HepG2 (cell line): Measurements from ENCODE around the gene SLC22A31. TPM values are rescaled to one million over a fixed set of nuclear protein-coding genes. Genes with fewer than 3 reads are reported as not detected.

ENCODE experiments used
- AGO2 ChIP-seq: fragments of 200-400 bp; formaldehyde crosslinking; optimal IDR thresholded peaks from 2 replicates; pipeline ENCODE3; 2017; ENCODE audit warnings: mild to moderate bottlenecking, low read depth, low read length, moderate library complexity
- KLF16 ChIP-seq, 2 experiments: sonication (generic) in 1 of 2; formaldehyde crosslinking in 1 of 2; IDR thresholded peaks; 2 replicates each; pipeline versions ENCODE4 v1.6.1 to v1.8.0; 2016 to 2023; ENCODE audit warnings: missing genetic modification reagents in 2 of 2, missing compliant biosample characterization in 1 of 2
- MEIS1 ChIP-seq: sonication (generic); formaldehyde crosslinking; IDR thresholded peaks from 2 replicates; pipeline ENCODE4 v1.9.0; 2021; ENCODE audit warnings: mild to moderate bottlenecking, missing genetic modification reagents, moderate library complexity, borderline replicate concordance
- NCOA5 ChIP-seq: sonication (generic); formaldehyde crosslinking; IDR thresholded peaks from 2 replicates; pipeline ENCODE4 v1.4.0; 2020; ENCODE audit warnings: missing genetic modification reagents
- NFE2 ChIP-seq: sonication (generic); formaldehyde crosslinking; IDR thresholded peaks from 2 replicates; pipeline ENCODE4 v1.4.0; 2020; ENCODE audit warnings: missing genetic modification reagents
- NONO ChIP-seq, 2 experiments: fragments of 450-650 bp in 1 of 2; sonication (generic) in 1 of 2; formaldehyde crosslinking in 1 of 2; IDR thresholded peaks in 1 of 2; conservative IDR thresholded peaks in 1 of 2; 2 replicates each; pipeline versions ENCODE4 v1.6.1 to v1.8.0; 2017 to 2022; ENCODE audit warnings: mild to moderate bottlenecking in 1 of 2, missing genetic modification reagents in 1 of 2, moderate library complexity in 1 of 2
- PAWR ChIP-seq: sonication (generic); formaldehyde crosslinking; IDR thresholded peaks from 2 replicates; pipeline ENCODE4 v1.4.0; 2020; ENCODE audit warnings: missing genetic modification reagents, mild to moderate bottlenecking, borderline replicate concordance
- SNAI1 ChIP-seq: sonication (generic); formaldehyde crosslinking; IDR thresholded peaks from 2 replicates; pipeline ENCODE4 v1.5.0; 2020; ENCODE audit warnings: mild to moderate bottlenecking, missing genetic modification reagents, borderline replicate concordance
- YEATS2 ChIP-seq: sonication (generic); formaldehyde crosslinking; IDR thresholded peaks from 2 replicates; pipeline ENCODE4 v1.4.0; 2020; ENCODE audit warnings: missing genetic modification reagents, borderline replicate concordance
- ZNF547 ChIP-seq: sonication (generic); formaldehyde crosslinking; IDR thresholded peaks from 2 replicates; pipeline ENCODE4 v1.5.1; 2020; ENCODE audit warnings: mild to moderate bottlenecking, missing genetic modification reagents
- ZNF709 ChIP-seq: sonication (generic); formaldehyde crosslinking; IDR thresholded peaks from 2 replicates; pipeline ENCODE4 v1.5.0; 2020; ENCODE audit warnings: mild to moderate bottlenecking, missing genetic modification reagents
- ZNF766 ChIP-seq: sonication (generic); formaldehyde crosslinking; IDR thresholded peaks from 2 replicates; pipeline ENCODE4 v1.5.0; 2020; ENCODE audit warnings: missing genetic modification reagents, borderline replicate concordance
- ZZZ3 ChIP-seq: sonication (generic); formaldehyde crosslinking; IDR thresholded peaks from 2 replicates; pipeline ENCODE4 v1.4.0; 2020; ENCODE audit warnings: missing genetic modification reagents, mild to moderate bottlenecking, borderline replicate concordance
- polyA plus RNA-seq, 8 experiments: library from polyadenylated mRNA; depleted of rRNA in 3 of 8; stranded (reverse) in 7 of 8; unstranded in 1 of 8; fragments of >200 nt; fragmentation: Illumina TruSeq in 4 of 8; extraction: Trizol in 4 of 8; gene quantifications; 2 replicates each; pipeline versions ENCODE4 v1.2.1 to v1.2.3, GENCODE V29; 2011 to 2016; ENCODE audit warnings: low read depth in 4 of 8, missing spikeins in 1 of 8, mixed read lengths in 1 of 8; ENCODE audit not compliant: insufficient read depth in 1 of 8
- total RNA-seq, 5 experiments: library from RNA; depleted of rRNA; stranded (reverse); fragments of >200 nt; fragmentation: Illumina TruSeq; extraction: Trizol; gene quantifications; 2 replicates each; pipeline ENCODE4 v1.2.3, GENCODE V29; 2016; ENCODE audit warnings: low read depth in 1 of 5
- TF ChIP-seq, protein P1 (sequence below): sonication (generic); formaldehyde crosslinking; IDR thresholded peaks from 2 replicates; pipeline ENCODE4 v1.4.0; 2020; ENCODE audit warnings: missing genetic modification reagents
- TF ChIP-seq, protein P2 (sequence below): sonication (generic); formaldehyde crosslinking; IDR thresholded peaks from 2 replicates; pipeline ENCODE4 v1.4.0; 2020; ENCODE audit warnings: missing genetic modification reagents
- TF ChIP-seq, protein P3 (sequence below): sonication (generic); formaldehyde crosslinking; IDR thresholded peaks from 2 replicates; pipeline ENCODE4 v1.4.0; 2020; ENCODE audit warnings: missing genetic modification reagents, mild to moderate bottlenecking, borderline replicate concordance
- TF ChIP-seq, protein P4 (sequence below): sonication (generic); formaldehyde crosslinking; IDR thresholded peaks from 2 replicates; pipeline ENCODE4 v1.8.1; 2023; ENCODE audit warnings: mild to moderate bottlenecking, missing genetic modification reagents, borderline replicate concordance
- TF ChIP-seq, protein P5 (sequence below): sonication (generic); formaldehyde crosslinking; conservative IDR thresholded peaks from 2 replicates; pipeline ENCODE4 v1.8.1; 2023; ENCODE audit warnings: missing genetic modification reagents
- TF ChIP-seq, protein P6 (sequence below): sonication (generic); formaldehyde crosslinking; IDR thresholded peaks from 2 replicates; pipeline ENCODE4 v1.8.0; 2022; ENCODE audit warnings: mild to moderate bottlenecking, missing genetic modification reagents, borderline replicate concordance

SLC22A31 gene
- total and polyA plus RNA-seq, 2 of the 13 experiments (the other 11 are each of a cell fraction or from before 2014, with no cell fraction given) = 67.3 to 83.3 TPM

DNA sequence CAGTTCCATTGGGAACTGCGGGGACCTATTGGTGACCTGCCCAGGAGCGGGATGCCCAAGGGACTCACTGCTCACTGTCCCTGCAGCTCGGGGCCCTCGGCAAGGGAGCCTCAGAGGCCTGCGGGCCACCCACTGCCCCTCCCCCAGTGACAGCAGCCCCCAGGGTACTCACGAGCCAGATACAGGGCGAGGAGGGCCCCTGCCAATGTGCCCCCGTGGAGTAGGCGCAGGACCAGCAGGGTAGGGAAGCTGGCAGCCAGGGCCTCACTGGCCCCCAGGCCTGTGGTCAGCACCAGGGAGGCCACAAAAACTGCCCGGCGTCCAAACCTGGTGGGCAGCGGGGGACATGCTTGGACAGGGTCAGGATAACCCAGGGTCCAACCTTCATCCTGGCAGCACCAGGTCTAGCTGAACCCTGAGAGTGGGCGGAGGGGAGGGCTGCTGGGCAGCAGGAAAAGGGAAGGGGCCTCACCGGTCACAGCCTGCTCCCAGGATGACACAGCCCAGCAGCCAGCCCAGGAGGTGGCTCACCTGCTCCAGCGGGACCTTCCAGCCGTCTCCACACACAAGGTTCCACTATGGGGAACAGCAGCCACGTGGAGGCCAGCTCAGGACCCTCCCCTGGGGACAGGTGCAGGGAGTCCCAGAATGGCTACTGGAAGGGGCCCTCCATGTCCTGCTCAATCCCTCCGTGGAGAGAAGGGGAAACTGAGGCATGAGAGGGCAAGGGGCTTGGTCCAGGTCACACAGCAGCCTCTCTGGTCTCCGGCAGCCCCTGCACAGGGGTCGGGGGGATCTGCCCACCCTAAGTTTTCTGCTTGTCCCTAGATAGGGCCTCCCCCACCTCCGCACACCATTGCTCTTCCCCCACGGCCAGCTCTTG is 855 bp downstream of the SLC22A31 start (continued):
- TF ChIP-seq, protein P1, sequence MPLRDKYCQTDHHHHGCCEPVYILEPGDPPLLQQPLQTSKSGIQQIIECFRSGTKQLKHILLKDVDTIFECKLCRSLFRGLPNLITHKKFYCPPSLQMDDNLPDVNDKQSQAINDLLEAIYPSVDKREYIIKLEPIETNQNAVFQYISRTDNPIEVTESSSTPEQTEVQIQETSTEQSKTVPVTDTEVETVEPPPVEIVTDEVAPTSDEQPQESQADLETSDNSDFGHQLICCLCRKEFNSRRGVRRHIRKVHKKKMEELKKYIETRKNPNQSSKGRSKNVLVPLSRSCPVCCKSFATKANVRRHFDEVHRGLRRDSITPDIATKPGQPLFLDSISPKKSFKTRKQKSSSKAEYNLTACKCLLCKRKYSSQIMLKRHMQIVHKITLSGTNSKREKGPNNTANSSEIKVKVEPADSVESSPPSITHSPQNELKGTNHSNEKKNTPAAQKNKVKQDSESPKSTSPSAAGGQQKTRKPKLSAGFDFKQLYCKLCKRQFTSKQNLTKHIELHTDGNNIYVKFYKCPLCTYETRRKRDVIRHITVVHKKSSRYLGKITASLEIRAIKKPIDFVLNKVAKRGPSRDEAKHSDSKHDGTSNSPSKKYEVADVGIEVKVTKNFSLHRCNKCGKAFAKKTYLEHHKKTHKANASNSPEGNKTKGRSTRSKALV (CRISPR knock-in tag) = no peak
- TF ChIP-seq ZNF547 (CRISPR knock-in tag) (peak; percentile 57; the same call in 1 of the 2 replicates), MEIS1 (CRISPR knock-in tag) (no peak; the same call in 1 of the 2 replicates), PAWR (CRISPR knock-in tag) (no peak), SNAI1 (CRISPR knock-in tag) (peak; percentile 28; the same call in 1 of the 2 replicates), YEATS2 (CRISPR knock-in tag) (no peak), AGO2 (peak; percentile 75), KLF16 (CRISPR knock-in tag; IDR thresholded peaks at IDR 0.05) (no peak), NONO (IDR thresholded peaks at IDR 0.05) (no peak), NONO (CRISPR knock-in tag; conservative IDR thresholded peaks at IDR 0.05) (peak; percentile 28; the same call in 1 of the 2 replicates), NFE2 (CRISPR knock-in tag) (no peak; the same call in 1 of the 2 replicates), ZNF709 (CRISPR knock-in tag) (no peak), NCOA5 (0 out of 2 replicates have a peak, but pooled peaks have one; percentile 43), ZNF766 (CRISPR knock-in tag) (no peak), ZZZ3 (CRISPR knock-in tag) (no peak)
- TF ChIP-seq, protein P2, sequence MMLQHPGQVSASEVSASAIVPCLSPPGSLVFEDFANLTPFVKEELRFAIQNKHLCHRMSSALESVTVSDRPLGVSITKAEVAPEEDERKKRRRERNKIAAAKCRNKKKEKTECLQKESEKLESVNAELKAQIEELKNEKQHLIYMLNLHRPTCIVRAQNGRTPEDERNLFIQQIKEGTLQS (CRISPR knock-in tag) = no peak
- TF ChIP-seq, protein P3, sequence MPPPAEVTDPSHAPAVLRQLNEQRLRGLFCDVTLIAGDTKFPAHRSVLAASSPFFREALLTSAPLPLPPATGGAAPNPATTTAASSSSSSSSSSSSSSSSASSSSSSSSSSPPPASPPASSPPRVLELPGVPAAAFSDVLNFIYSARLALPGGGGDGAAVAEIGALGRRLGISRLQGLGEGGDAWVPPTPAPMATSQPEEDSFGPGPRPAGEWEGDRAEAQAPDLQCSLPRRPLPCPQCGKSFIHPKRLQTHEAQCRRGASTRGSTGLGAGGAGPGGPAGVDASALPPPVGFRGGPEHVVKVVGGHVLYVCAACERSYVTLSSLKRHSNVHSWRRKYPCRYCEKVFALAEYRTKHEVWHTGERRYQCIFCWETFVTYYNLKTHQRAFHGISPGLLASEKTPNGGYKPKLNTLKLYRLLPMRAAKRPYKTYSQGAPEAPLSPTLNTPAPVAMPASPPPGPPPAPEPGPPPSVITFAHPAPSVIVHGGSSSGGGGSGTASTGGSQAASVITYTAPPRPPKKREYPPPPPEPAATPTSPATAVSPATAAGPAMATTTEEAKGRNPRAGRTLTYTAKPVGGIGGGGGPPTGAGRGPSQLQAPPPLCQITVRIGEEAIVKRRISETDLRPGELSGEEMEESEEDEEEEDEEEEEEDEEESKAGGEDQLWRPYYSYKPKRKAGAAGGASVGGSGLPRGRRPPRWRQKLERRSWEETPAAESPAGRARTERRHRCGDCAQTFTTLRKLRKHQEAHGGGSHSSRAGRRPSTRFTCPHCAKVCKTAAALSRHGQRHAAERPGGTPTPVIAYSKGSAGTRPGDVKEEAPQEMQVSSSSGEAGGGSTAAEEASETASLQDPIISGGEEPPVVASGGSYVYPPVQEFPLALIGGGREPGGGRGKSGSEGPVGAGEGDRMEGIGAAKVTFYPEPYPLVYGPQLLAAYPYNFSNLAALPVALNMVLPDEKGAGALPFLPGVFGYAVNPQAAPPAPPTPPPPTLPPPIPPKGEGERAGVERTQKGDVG (CRISPR knock-in tag) = no peak
- TF ChIP-seq, protein P4, sequence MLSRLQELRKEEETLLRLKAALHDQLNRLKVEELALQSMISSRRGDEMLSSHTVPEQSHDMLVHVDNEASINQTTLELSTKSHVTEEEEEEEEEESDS (CRISPR knock-in tag) = no peak
- TF ChIP-seq, protein P5, sequence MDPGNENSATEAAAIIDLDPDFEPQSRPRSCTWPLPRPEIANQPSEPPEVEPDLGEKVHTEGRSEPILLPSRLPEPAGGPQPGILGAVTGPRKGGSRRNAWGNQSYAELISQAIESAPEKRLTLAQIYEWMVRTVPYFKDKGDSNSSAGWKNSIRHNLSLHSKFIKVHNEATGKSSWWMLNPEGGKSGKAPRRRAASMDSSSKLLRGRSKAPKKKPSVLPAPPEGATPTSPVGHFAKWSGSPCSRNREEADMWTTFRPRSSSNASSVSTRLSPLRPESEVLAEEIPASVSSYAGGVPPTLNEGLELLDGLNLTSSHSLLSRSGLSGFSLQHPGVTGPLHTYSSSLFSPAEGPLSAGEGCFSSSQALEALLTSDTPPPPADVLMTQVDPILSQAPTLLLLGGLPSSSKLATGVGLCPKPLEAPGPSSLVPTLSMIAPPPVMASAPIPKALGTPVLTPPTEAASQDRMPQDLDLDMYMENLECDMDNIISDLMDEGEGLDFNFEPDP (CRISPR knock-in tag) = no peak
- TF ChIP-seq, protein P6, sequence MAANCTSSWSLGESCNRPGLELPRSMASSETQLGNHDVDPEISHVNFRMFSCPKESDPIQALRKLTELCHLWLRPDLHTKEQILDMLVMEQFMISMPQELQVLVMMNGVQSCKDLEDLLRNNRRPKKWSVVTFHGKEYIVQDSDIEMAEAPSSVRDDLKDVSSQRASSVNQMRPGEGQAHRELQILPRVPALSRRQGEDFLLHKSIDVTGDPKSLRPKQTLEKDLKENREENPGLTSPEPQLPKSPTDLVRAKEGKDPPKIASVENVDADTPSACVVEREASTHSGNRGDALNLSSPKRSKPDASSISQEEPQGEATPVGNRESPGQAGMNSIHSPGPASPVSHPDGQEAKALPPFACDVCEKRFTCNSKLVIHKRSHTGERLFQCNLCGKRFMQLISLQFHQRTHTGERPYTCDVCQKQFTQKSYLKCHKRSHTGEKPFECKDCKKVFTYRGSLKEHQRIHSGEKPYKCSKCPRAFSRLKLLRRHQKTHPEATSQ (CRISPR knock-in tag) = no peak
